GM12878 (cell line): ENCODE results near the gene STXBP3.

Experiments
- NFYB ChIP-seq: IDR thresholded peaks from 2 replicates; pipeline ENCODE4 v1.6.1; 2011; ENCODE audit warnings: low read depth, mild to moderate bottlenecking, low read length, improper control_type of control experiment, moderate library complexity; ENCODE audit not compliant: insufficient read depth
- STAT1 ChIP-seq: fragments of 450-650 bp; conservative IDR thresholded peaks from 2 replicates; pipeline ENCODE4 v1.6.1; 2014; ENCODE audit warnings: antibody characterized with exemption, mild to moderate bottlenecking
- USF2 ChIP-seq: IDR thresholded peaks from 2 replicates; pipeline ENCODE4 v1.6.1; 2011; ENCODE audit warnings: low read depth, low read length, improper control_type of control experiment, borderline replicate concordance
- ZBTB33 ChIP-seq: fragments of 450-650 bp; IDR thresholded peaks from 2 replicates; pipeline ENCODE4 v1.6.1; 2017; ENCODE audit warnings: mild to moderate bottlenecking

DNA sequence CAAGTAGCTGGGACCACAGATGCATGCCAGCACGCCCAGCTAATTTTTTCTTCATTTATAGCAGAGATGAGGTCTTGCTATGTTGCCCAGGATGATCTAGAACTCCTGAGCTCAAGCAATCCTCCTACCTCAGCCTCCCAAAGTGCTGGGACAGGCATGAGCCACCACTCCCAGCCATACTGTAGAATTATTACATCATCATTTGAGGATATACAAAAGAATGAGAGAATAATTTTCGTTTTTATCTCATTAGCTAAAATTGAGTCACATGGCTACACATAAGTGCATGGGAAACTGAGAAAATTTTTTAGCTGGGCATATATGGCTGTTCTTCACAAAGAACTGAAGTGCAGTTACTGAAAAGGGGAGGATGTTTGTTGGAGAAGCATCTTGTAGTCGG, 21.2 kb downstream of the STXBP3 start:
- TF ChIP-seq ZBTB33 (no peak), STAT1 (no peak), NFYB (no peak), USF2 (no peak)
